OCI-LY1 (cell line): ENCODE measurements around the gene TXNDC11.

Experiments
- CTCF ChIP-seq: fragments of 200-600 bp; sonication (generic), shearing (Covaris generic); IDR thresholded peaks from 2 replicates; pipeline ENCODE4 v1.5.1; 2017; ENCODE audit warnings: mild to moderate bottlenecking, antibody characterized with exemption, low read length, moderate library complexity, mixed read lengths
- EZH2 ChIP-seq: fragments of 200-600 bp; sonication (generic), shearing (Covaris generic); IDR thresholded peaks from 2 replicates; pipeline ENCODE4 v1.8.0; 2017; ENCODE audit warnings: borderline replicate concordance, mixed run types, mild to moderate bottlenecking, antibody characterized with exemption, low read length, moderate library complexity, mixed read lengths

GRCh38 chr16:11762431-11762830 is 19.8 kb upstream of the TXNDC11 start:
- TF ChIP-seq CTCF (no peak), EZH2 (no peak)
